ENCODE data around the gene RNF169. TPM values are rescaled to one million over a fixed set of nuclear protein-coding genes. Genes with fewer than 3 reads are reported as not detected.

Gene RNF169
- total and polyA plus RNA-seq, 2 of the 13 experiments (the other 11 are each of a cell fraction or from before 2014, with no cell fraction given) = 5.3 to 14.2 TPM

DNA sequence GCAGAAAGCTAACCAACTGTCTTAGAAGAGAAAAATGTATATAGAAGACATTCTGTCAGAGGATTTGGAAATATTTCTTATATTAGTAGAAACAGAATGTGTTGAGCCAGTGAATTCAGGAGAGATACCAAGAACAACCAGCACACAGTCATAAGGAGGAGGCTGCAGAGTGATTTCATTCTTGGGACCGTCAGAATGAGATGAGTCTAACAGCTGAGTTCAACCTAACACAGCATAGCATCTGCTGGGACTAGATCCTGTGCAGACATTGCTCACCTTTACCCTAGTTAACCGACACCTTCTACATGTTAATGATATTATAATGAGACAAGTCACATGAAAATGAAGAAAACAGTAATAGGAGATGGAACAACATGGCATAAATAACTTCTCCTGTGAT is 114.8 kb downstream of the RNF169 start:
- Histone ChIP-seq H3K36me3 (replicated peaks in 1 of 2; ENCODE audit: control insufficient read depth in 1 of 2, insufficient read depth in 2 of 2, low read length in 2 of 2) (peaks cover 5 to 66% of the 10 kb centered on the region in 2 experiments; a peak in 3 of 5 replicates), H3K9me3 (ENCODE audit: low read length) (peaks cover 32% of the 10 kb centered on the region), H3K9ac (ENCODE audit: insufficient read depth, low read depth, low read length) (no peak overlapping the region), H2AFZ (ENCODE audit: low read length) (no peak overlapping the region), H3K4me3 (replicated peaks in 1 of 3; ENCODE audit: insufficient read depth in 1 of 3, low read depth in 2 of 3, low read length in 3 of 3) (no peak overlapping the region), H3K27ac (ENCODE audit: extremely low read length, insufficient read depth, low read length) (no peak overlapping the region), H3K79me2 (ENCODE audit: insufficient read depth, low read length) (no peaks in the 10 kb centered on the region), H4K20me1 (ENCODE audit: insufficient read depth, low read length) (no peaks in the 10 kb centered on the region), H3K4me1 (ENCODE audit: insufficient read depth, low read length) (no peaks in the 10 kb centered on the region), H3K4me2 (ENCODE audit: low read depth, low read length) (no peak overlapping the region), H3K27me3 (ENCODE audit: control insufficient read depth in 1 of 2, insufficient read depth in 2 of 2, low read length in 2 of 2) (no peaks in the 10 kb centered on the region)
- FAIRE-seq = no peak
- ATAC-seq = no peak
- ChIA-PET POLR2A (no interaction called here), CTCF (ENCODE audit: low intra/inter-chr PET ratio, low total read pairs) (no interaction called here)
- 95% methylated on average over 2 of the region's 2 CpGs for WGBS (ENCODE audit: low lambda C conversion rate)
- in situ Hi-C loops (cut with HindIII; ENCODE audit: extremely low pct_ligation_motif_present, low pct_unique_long_range_greater_than_20kb) (no loop called here), intact Hi-C loops (cut with micrococcal nuclease; ENCODE audit: unreplicated experiment) (no loop called here)
- no peak for DNase-seq (ENCODE audit: low spot score)
- BruUV-seq (replicated peaks) = no TSS peak
- TF ChIP-seq ZNF850 (CRISPR knock-in tag; conservative IDR thresholded peaks at IDR 0.05) (no peak), ZNF205 (CRISPR knock-in tag; IDR thresholded peaks at IDR 0.05) (no peak), KDM2A (CRISPR knock-in tag; IDR thresholded peaks at IDR 0.05; ENCODE audit: borderline replicate concordance, low read depth) (no peak), SMAD1 (CRISPR knock-in tag; IDR thresholded peaks at IDR 0.05; ENCODE audit: borderline replicate concordance, low read depth) (no peak), KMT2B (CRISPR knock-in tag; IDR thresholded peaks at IDR 0.05) (no peak), ZNF883 (CRISPR knock-in tag; IDR thresholded peaks at IDR 0.05; ENCODE audit: not compliant biosample characterization) (no peak), ZFYVE20 (CRISPR knock-in tag; IDR thresholded peaks at IDR 0.05; ENCODE audit: borderline replicate concordance, low read depth) (no peak), MEIS1 (CRISPR knock-in tag; IDR thresholded peaks at IDR 0.05; ENCODE audit: borderline replicate concordance) (no peak)
- TF ChIP-seq, protein P1, sequence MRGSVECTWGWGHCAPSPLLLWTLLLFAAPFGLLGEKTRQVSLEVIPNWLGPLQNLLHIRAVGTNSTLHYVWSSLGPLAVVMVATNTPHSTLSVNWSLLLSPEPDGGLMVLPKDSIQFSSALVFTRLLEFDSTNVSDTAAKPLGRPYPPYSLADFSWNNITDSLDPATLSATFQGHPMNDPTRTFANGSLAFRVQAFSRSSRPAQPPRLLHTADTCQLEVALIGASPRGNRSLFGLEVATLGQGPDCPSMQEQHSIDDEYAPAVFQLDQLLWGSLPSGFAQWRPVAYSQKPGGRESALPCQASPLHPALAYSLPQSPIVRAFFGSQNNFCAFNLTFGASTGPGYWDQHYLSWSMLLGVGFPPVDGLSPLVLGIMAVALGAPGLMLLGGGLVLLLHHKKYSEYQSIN (CRISPR knock-in tag; IDR thresholded peaks at IDR 0.05; ENCODE audit: borderline replicate concordance) = no peak
- TF ChIP-seq, protein P2, sequence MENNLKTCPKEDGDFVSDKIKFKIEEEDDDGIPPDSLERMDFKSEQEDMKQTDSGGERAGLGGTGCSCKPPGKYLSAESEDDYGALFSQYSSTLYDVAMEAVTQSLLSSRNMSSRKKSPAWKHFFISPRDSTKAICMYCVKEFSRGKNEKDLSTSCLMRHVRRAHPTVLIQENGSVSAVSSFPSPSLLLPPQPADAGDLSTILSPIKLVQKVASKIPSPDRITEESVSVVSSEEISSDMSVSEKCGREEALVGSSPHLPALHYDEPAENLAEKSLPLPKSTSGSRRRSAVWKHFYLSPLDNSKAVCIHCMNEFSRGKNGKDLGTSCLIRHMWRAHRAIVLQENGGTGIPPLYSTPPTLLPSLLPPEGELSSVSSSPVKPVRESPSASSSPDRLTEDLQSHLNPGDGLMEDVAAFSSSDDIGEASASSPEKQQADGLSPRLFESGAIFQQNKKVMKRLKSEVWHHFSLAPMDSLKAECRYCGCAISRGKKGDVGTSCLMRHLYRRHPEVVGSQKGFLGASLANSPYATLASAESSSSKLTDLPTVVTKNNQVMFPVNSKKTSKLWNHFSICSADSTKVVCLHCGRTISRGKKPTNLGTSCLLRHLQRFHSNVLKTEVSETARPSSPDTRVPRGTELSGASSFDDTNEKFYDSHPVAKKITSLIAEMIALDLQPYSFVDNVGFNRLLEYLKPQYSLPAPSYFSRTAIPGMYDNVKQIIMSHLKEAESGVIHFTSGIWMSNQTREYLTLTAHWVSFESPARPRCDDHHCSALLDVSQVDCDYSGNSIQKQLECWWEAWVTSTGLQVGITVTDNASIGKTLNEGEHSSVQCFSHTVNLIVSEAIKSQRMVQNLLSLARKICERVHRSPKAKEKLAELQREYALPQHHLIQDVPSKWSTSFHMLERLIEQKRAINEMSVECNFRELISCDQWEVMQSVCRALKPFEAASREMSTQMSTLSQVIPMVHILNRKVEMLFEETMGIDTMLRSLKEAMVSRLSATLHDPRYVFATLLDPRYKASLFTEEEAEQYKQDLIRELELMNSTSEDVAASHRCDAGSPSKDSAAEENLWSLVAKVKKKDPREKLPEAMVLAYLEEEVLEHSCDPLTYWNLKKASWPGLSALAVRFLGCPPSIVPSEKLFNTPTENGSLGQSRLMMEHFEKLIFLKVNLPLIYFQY (CRISPR knock-in tag; IDR thresholded peaks at IDR 0.05; ENCODE audit: borderline replicate concordance) = no peak
- TF ChIP-seq, protein P3, sequence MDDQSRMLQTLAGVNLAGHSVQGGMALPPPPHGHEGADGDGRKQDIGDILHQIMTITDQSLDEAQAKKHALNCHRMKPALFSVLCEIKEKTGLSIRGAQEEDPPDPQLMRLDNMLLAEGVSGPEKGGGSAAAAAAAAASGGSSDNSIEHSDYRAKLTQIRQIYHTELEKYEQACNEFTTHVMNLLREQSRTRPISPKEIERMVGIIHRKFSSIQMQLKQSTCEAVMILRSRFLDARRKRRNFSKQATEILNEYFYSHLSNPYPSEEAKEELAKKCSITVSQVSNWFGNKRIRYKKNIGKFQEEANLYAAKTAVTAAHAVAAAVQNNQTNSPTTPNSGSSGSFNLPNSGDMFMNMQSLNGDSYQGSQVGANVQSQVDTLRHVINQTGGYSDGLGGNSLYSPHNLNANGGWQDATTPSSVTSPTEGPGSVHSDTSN (CRISPR knock-in tag; IDR thresholded peaks at IDR 0.05; ENCODE audit: borderline replicate concordance) = no peak
- TF ChIP-seq, protein P4, sequence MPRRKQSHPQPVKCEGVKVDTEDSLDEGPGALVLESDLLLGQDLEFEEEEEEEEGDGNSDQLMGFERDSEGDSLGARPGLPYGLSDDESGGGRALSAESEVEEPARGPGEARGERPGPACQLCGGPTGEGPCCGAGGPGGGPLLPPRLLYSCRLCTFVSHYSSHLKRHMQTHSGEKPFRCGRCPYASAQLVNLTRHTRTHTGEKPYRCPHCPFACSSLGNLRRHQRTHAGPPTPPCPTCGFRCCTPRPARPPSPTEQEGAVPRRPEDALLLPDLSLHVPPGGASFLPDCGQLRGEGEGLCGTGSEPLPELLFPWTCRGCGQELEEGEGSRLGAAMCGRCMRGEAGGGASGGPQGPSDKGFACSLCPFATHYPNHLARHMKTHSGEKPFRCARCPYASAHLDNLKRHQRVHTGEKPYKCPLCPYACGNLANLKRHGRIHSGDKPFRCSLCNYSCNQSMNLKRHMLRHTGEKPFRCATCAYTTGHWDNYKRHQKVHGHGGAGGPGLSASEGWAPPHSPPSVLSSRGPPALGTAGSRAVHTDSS (CRISPR knock-in tag; conservative IDR thresholded peaks at IDR 0.05) = no peak
- TF ChIP-seq, protein P5, sequence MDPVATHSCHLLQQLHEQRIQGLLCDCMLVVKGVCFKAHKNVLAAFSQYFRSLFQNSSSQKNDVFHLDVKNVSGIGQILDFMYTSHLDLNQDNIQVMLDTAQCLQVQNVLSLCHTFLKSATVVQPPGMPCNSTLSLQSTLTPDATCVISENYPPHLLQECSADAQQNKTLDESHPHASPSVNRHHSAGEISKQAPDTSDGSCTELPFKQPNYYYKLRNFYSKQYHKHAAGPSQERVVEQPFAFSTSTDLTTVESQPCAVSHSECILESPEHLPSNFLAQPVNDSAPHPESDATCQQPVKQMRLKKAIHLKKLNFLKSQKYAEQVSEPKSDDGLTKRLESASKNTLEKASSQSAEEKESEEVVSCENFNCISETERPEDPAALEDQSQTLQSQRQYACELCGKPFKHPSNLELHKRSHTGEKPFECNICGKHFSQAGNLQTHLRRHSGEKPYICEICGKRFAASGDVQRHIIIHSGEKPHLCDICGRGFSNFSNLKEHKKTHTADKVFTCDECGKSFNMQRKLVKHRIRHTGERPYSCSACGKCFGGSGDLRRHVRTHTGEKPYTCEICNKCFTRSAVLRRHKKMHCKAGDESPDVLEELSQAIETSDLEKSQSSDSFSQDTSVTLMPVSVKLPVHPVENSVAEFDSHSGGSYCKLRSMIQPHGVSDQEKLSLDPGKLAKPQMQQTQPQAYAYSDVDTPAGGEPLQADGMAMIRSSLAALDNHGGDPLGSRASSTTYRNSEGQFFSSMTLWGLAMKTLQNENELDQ (CRISPR knock-in tag; IDR thresholded peaks at IDR 0.05; ENCODE audit: borderline replicate concordance) = no peak

Data from HepG2 (cell line).